Mammary epithelial cell (primary cell): ENCODE results near the gene RNF223.

Experiments used
- CTCF ChIP-seq, 2 donors: IDR thresholded peaks in 1 of 2; conservative IDR thresholded peaks in 1 of 2; 2 replicates each; pipeline ENCODE4 v1.5.1; 2011 to 2012; ENCODE audit warnings: inconsistent platforms in 2 of 2, low read length in 2 of 2, mild to moderate bottlenecking in 2 of 2, control low read depth in 1 of 2, low read depth in 1 of 2; ENCODE audit not compliant: insufficient read depth in 1 of 2; ENCODE audit errors: extremely low read depth in 1 of 2
- EZH2 ChIP-seq: IDR thresholded peaks from 2 replicates; pipeline ENCODE4 v1.6.1; 2012; ENCODE audit warnings: low read length, inconsistent platforms, borderline replicate concordance

- TF ChIP-seq EZH2 = no peak
- no peak for TF ChIP-seq CTCF (conservative IDR thresholded peaks at IDR 0.05 in 1 of 2, IDR thresholded peaks at IDR 0.05 in 1 of 2; ENCODE audit: extremely low read depth in 1 of 2, insufficient read depth in 1 of 2, low read depth in 1 of 2, low read length in 2 of 2)
Measured at GRCh38 chr1:1110561-1110971, 36.5 kb upstream of the RNF223 start.
